Measurements from ENCODE around the gene TMEM39B. TPM values are rescaled to one million over a fixed set of nuclear protein-coding genes. Genes with fewer than 3 reads are reported as not detected.

The TMEM39B gene
- total RNA-seq, 1 experiment from 2014 or later, result 22.8 TPM

- no TSS peak for BruUV-seq (replicated peaks)
- Histone ChIP-seq H3K27ac (ENCODE audit: low read depth, low read length) (no peak overlapping the region), H2AFZ (ENCODE audit: low read depth, low read length, poor library complexity, severe bottlenecking) (no peak overlapping the region), H3K4me1 (ENCODE audit: control insufficient read depth in 1 of 2, insufficient read depth in 2 of 2, low read length in 2 of 2) (no peaks in the 10 kb centered on the region), H3K27me3 (ENCODE audit: insufficient read depth, low read length) (no peaks in the 10 kb centered on the region), H3K36me3 (ENCODE audit: control insufficient read depth in 1 of 2, insufficient read depth in 2 of 2, low read length in 2 of 2) (peaks cover 67 to 68% of the 10 kb centered on the region in 2 experiments), H3K4me2 (ENCODE audit: low read length) (no peak overlapping the region), H3K9me3 (ENCODE audit: control insufficient read depth in 1 of 2, insufficient read depth in 1 of 2, low read depth in 1 of 2, low read length in 2 of 2) (no peaks in the 10 kb centered on the region), H3K9me2 (ENCODE audit: insufficient read depth) (no peaks in the 10 kb centered on the region), H4K20me1 (ENCODE audit: insufficient read depth) (no peaks in the 10 kb centered on the region), H3K79me2 (ENCODE audit: insufficient read depth, low read length) (peaks cover 49% of the 10 kb centered on the region), H3K4me3 (replicated peaks in 1 of 2; ENCODE audit: low read depth in 1 of 2, low read length in 2 of 2) (no peak overlapping the region), H3K9ac (ENCODE audit: low read length) (no peak overlapping the region)
- intact Hi-C loops (cut with micrococcal nuclease), result no loop called here
- ChIA-PET POLR2A (no interaction called here), RAD21 (ENCODE audit: low non-redundant PET in 1 of 2, low total read pairs in 2 of 2, uncharacterized antibody in 2 of 2, unreplicated experiment in 2 of 2) (no interaction called here), CTCF (interaction anchor here (1.0 kb wide), 1 partner anchor 10 kb away, joined by 4 read pairs; no protein-coding TSS in a partner anchor)
- no peak for TF ChIP-seq CTCF (IDR thresholded peaks at IDR 0.05 in 2 of 3, conservative IDR thresholded peaks at IDR 0.05 in 1 of 3; ENCODE audit: borderline replicate concordance in 1 of 3, insufficient read depth in 1 of 3, low read depth in 2 of 3, low read length in 2 of 3)
- TF ChIP-seq FOSL1 (IDR thresholded peaks at IDR 0.05; ENCODE audit: low read depth), result no peak
- TF ChIP-seq CBX3 (IDR thresholded peaks at IDR 0.05; ENCODE audit: low read depth), result no peak
- no peak for TF ChIP-seq EZH2phosphoT487 (IDR thresholded peaks at IDR 0.05; ENCODE audit: borderline replicate concordance)
- no peak for TF ChIP-seq EGR1 (IDR thresholded peaks at IDR 0.05; ENCODE audit: low read depth)
- TF ChIP-seq ZBTB33 (IDR thresholded peaks at IDR 0.05; ENCODE audit: extremely low read depth, insufficient replicate concordance, low read length), result no peak
- TF ChIP-seq RAD21 (IDR thresholded peaks at IDR 0.05; ENCODE audit: low read depth), result no peak
- TF ChIP-seq MAX (IDR thresholded peaks at IDR 0.05), result no peak
- no peak for TF ChIP-seq ELF1 (IDR thresholded peaks at IDR 0.05; ENCODE audit: borderline replicate concordance, low read depth)
- no peak for TF ChIP-seq YY1 (IDR thresholded peaks at IDR 0.05; ENCODE audit: extremely low read depth, insufficient replicate concordance, low read depth, low read length)
- ATAC-seq, result no peak
- DNase-seq (ENCODE audit: low read depth, low spot score), result no peak
These were observed 19.9 kb upstream of the TMEM39B start for GRCh38 chr1:32052887-32053286.

Measured in HCT116 (cell line).